Measurements from ENCODE around the gene COPA.

The COPA gene

GRCh38 chr1:160357286-160358002, 14.4 kb upstream of the COPA start:
- no peak for DNase-seq (ENCODE audit: low read depth)
- no peak for TF ChIP-seq CTCF (IDR thresholded peaks at IDR 0.05; ENCODE audit: control insufficient read depth, insufficient read depth, low read depth, low read length, missing control alignments)
- H3K4me3 ChIP-seq (ENCODE audit: control insufficient read depth, low read depth, low read length): no peak overlapping the region

- no peak for DNase-seq (ENCODE audit: low read depth)
- peak; percentile 59 for TF ChIP-seq CTCF (IDR thresholded peaks at IDR 0.05; ENCODE audit: control insufficient read depth, insufficient read depth, low read depth, low read length, missing control alignments)
- no peak overlapping the region for H3K4me3 ChIP-seq (ENCODE audit: control insufficient read depth, low read depth, low read length)
Observed at GRCh38 chr1:160354388-160354985, 11.4 kb upstream of the COPA start.

GRCh38 chr1:160353223-160353622, 10.2 kb upstream of the COPA start:
- H3K4me3 ChIP-seq (ENCODE audit: control insufficient read depth, low read depth, low read length): no peak overlapping the region
- no peak for DNase-seq (ENCODE audit: low read depth)
- TF ChIP-seq CTCF (IDR thresholded peaks at IDR 0.05; ENCODE audit: control insufficient read depth, insufficient read depth, low read depth, low read length, missing control alignments): no peak

- TF ChIP-seq CTCF (IDR thresholded peaks at IDR 0.05; ENCODE audit: control insufficient read depth, insufficient read depth, low read depth, low read length, missing control alignments): no peak
- no peak for DNase-seq (ENCODE audit: low read depth)
- H3K4me3 ChIP-seq (ENCODE audit: control insufficient read depth, low read depth, low read length): no peak overlapping the region
Observed at GRCh38 chr1:160352555-160352954, 9.5 kb upstream of the COPA start.

- DNase-seq (ENCODE audit: low read depth): no peak
- no peak overlapping the region for H3K4me3 ChIP-seq (ENCODE audit: control insufficient read depth, low read depth, low read length)
- TF ChIP-seq CTCF (IDR thresholded peaks at IDR 0.05; ENCODE audit: control insufficient read depth, insufficient read depth, low read depth, low read length, missing control alignments): no peak
Observed at GRCh38 chr1:160351629-160352028, 8.6 kb upstream of the COPA start.

GRCh38 chr1:160346958-160347357, 3.9 kb upstream of the COPA start:
- DNase-seq (ENCODE audit: low read depth): no peak
- H3K4me3 ChIP-seq (ENCODE audit: control insufficient read depth, low read depth, low read length): no peak overlapping the region
- no peak for TF ChIP-seq CTCF (IDR thresholded peaks at IDR 0.05; ENCODE audit: control insufficient read depth, insufficient read depth, low read depth, low read length, missing control alignments)

Measured in AG09309 (cell line).